Esophagus squamous epithelium (tissue), 4 donors: ENCODE data around the gene RSPH6A.

Source experiments
- CTCF ChIP-seq, 6 experiments: fragments of 450-650 bp in 4 of 6; fragments of 200-600 bp in 2 of 6; sonication (generic) in 2 of 6; IDR thresholded peaks; one replicate each; pipeline ENCODE4 v1.5.1; 2016 to 2019; ENCODE audit warnings: antibody characterized with exemption in 6 of 6, mild to moderate bottlenecking in 4 of 6, moderate library complexity in 4 of 6
- POLR2A ChIP-seq, 4 donors: fragments of 450-650 bp; IDR thresholded peaks; one replicate each; pipeline ENCODE4 v1.6.1; 2017; ENCODE audit warnings: antibody characterized with exemption in 4 of 4, mild to moderate bottlenecking in 4 of 4, moderate library complexity in 3 of 4

GRCh38 chr19:45809643-45810159 lies 5.4 kb downstream of the RSPH6A start:
- TF ChIP-seq CTCF (IDR thresholded peaks at IDR 0.05) (no peak), POLR2A (IDR thresholded peaks at IDR 0.05) (no peak)
